ENCODE measurements around the gene TIPRL. TPM values are rescaled to one million over a fixed set of nuclear protein-coding genes. Genes with fewer than 3 reads are reported as not detected.
"Not testable (repeated sequence)": the region's sequence is repeated elsewhere in the genome, so short reads cannot be mapped to it uniquely, and the experiment has no call there.

TIPRL gene
- total RNA-seq, 4 donors from 2014 or later: 14.5 to 45.1 (median 23.7) TPM

- DNase-seq: no peak
- Histone ChIP-seq H3K9me3 (no peaks in the 10 kb centered on the region), H3K4me1 (peaks cover 0 to 5% (median 0%) of the 10 kb centered on the region in 3 donors), H3K27me3 (no peaks in the 10 kb centered on the region), H3K27ac (no peak overlapping the region), H3K4me3 (no peak overlapping the region), H3K36me3 (no peaks in the 10 kb centered on the region)
- 86 to 90% methylated on average over 9 to 11 of the region's 11 CpGs for WGBS, 2 donors
- TF ChIP-seq POLR2A (IDR thresholded peaks at IDR 0.05) (no peak), CTCF (IDR thresholded peaks at IDR 0.05) (no peak)
- intact Hi-C loops (cut with DNase I): loop anchor here (5.0 kb wide), 1 partner anchor 49 kb away; no protein-coding TSS in a partner anchor
These were observed 32.1 kb upstream of the TIPRL start for GRCh38 chr1:168146626-168147025.

DNA sequence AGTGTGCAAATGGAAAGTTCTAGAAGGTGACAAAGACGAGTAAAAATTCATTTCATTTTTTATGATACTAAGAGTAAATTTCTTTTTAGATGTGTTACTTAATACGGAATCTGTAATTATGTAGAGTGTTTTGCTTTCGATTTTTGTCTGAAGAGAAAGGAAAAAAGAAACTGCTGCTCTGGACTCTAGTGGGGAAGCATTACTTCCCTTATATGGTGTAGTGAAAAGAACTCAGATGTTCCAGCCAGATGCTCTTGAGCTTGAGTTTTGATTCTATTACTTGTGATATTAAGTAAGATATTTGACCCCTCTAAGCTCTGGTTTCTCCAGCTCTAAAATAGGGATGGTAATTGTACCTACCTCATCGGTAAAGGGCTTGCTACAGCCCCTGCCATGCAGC lies 29.8 kb upstream of the TIPRL start:
- Histone ChIP-seq H3K4me1 (peaks cover 0 to 5% (median 0%) of the 10 kb centered on the region in 3 donors), H3K27ac (peak overlapping the region in 2 of 4 donors; percentile 3 to 19), H3K4me3 (no peak overlapping the region), H3K9me3 (no peaks in the 10 kb centered on the region), H3K36me3 (no peaks in the 10 kb centered on the region), H3K27me3 (no peaks in the 10 kb centered on the region)
- TF ChIP-seq CTCF (IDR thresholded peaks at IDR 0.05) (no peak), POLR2A (IDR thresholded peaks at IDR 0.05) (no peak)
- intact Hi-C loops (cut with DNase I): loop anchor here (5.0 kb wide), 1 partner anchor 52 kb away; no protein-coding TSS in a partner anchor
- no peak for DNase-seq
- WGBS, 2 donors: 39 to 54% methylated on average over 4 of the region's 4 CpGs

GRCh38 chr1:168150283-168150682 lies 28.5 kb upstream of the TIPRL start:
- 82 to 95% methylated on average over 1 of the region's 1 CpG for WGBS, 2 donors
- Histone ChIP-seq H3K4me3 (no peak overlapping the region), H3K27me3 (no peaks in the 10 kb centered on the region), H3K36me3 (no peaks in the 10 kb centered on the region), H3K4me1 (peaks cover 0 to 3% (median 0%) of the 10 kb centered on the region in 3 donors), H3K27ac (no peak overlapping the region), H3K9me3 (no peaks in the 10 kb centered on the region)
- intact Hi-C loops (cut with DNase I): no loop called here
- TF ChIP-seq POLR2A (IDR thresholded peaks at IDR 0.05): no peak
- no peak for TF ChIP-seq CTCF (IDR thresholded peaks at IDR 0.05)
- no peak for DNase-seq

GRCh38 chr1:168151935-168152334 lies 26.8 kb upstream of the TIPRL start:
- TF ChIP-seq POLR2A (IDR thresholded peaks at IDR 0.05) (no peak), CTCF (IDR thresholded peaks at IDR 0.05) (no peak)
- Histone ChIP-seq H3K27ac (no peak overlapping the region), H3K36me3 (no peaks in the 10 kb centered on the region), H3K9me3 (no peaks in the 10 kb centered on the region), H3K4me3 (no peak overlapping the region), H3K27me3 (no peaks in the 10 kb centered on the region), H3K4me1 (no peaks in the 10 kb centered on the region)
- no peak for DNase-seq
- intact Hi-C loops (cut with DNase I): no loop called here
- 80 to 89% methylated on average over 4 of the region's 4 CpGs for WGBS, 2 donors

DNA sequence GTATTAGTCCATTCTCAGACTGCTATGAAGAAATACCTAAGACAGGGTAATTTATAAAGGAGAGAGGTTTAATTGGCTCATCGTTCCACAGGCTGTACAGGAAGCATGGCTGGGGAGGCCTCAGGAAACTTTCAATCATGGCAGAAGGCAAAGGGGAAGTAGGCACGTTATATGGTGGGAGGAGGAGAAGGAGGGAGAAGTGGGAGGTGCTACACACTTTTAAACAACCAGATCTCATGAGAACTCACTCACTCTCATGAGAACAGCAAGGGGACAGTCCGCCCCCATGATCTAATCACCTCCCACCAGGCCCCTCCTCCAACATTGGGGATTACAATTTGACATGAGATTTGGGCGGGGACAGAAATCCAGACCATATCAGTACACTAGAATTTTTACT lies 24.1 kb upstream of the TIPRL start:
- H3K27ac ChIP-seq; DNase-seq; H3K4me3 ChIP-seq; H3K36me3 ChIP-seq; intact Hi-C loops (cut with DNase I); H3K4me1 ChIP-seq; H3K27me3 ChIP-seq: not testable (repeated sequence)
- H3K9me3 ChIP-seq: peaks cover 0 to 10% (median 0%) of the 10 kb centered on the region in 3 donors
- 64 to 67% methylated on average over 4 of the region's 4 CpGs for WGBS, 2 donors

DNA sequence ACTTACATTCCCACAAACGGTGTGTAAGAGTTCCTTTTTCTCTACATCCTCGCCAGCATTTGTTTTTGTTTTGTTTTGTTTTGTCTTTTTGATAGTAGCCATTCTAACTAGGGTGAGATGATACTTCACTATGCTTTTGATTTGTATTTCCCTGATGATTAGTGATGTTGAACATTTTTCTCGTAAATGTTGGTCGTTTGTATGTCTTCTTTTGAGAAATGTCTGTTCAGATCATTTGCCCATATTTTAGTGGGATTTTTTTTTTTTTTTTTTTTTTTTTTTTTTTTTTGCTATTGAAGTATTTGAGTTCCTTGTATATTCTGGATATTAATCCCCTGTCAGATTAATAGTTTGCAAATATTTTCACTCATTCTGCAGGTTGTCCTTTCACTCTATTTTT lies 22.9 kb upstream of the TIPRL start:
- intact Hi-C loops (cut with DNase I): no loop called here
- WGBS, 2 donors: 73 to 80% methylated on average over 4 of the region's 4 CpGs
- H3K27ac ChIP-seq: no peak overlapping the region
- DNase-seq: no peak
- no peaks in the 10 kb centered on the region for H3K27me3 ChIP-seq
- H3K36me3 ChIP-seq: no peaks in the 10 kb centered on the region
- TF ChIP-seq POLR2A (IDR thresholded peaks at IDR 0.05) (no peak), CTCF (IDR thresholded peaks at IDR 0.05) (no peak)
- H3K9me3 ChIP-seq: peaks cover 0 to 10% (median 6%) of the 10 kb centered on the region in 3 donors
- no peaks in the 10 kb centered on the region for H3K4me1 ChIP-seq
- no peak overlapping the region for H3K4me3 ChIP-seq

Measured in esophagus squamous epithelium (tissue), 5 donors.